ENCODE results near the gene ERBB4.

- TF ChIP-seq POLR2A (IDR thresholded peaks at IDR 0.05) (no peak), CTCF (IDR thresholded peaks at IDR 0.05) (no peak), EP300 (IDR thresholded peaks at IDR 0.05) (no peak), POLR2AphosphoS5 (IDR thresholded peaks at IDR 0.05) (no peak)
These were observed 116.9 kb downstream of the ERBB4 start for GRCh38 chr2:212421556-212422334.
